ENCODE results near the gene KAZN. TPM values are rescaled to one million over a fixed set of nuclear protein-coding genes. Genes with fewer than 3 reads are reported as not detected.

KAZN gene
- total and polyA plus RNA-seq, 2 experiments from 2014 or later, result 7.9 to 15.6 TPM

GRCh38 chr1:14773396-14774025, 175.0 kb downstream of the KAZN start:
- H3K4me1 ChIP-seq (ENCODE audit: insufficient read depth), result no peaks in the 10 kb centered on the region
- H3K27me3 ChIP-seq, result no peaks in the 10 kb centered on the region
- DNase-seq (ENCODE audit: low spot score), result no peak
- no peaks in the 10 kb centered on the region for H3K79me2 ChIP-seq
- no peaks in the 10 kb centered on the region for H3K36me3 ChIP-seq (replicated peaks; ENCODE audit: insufficient read depth, low read depth)
- H3K9me2 ChIP-seq (replicated peaks; ENCODE audit: insufficient read depth), result no peaks in the 10 kb centered on the region
- WGBS (ENCODE audit: low lambda C conversion rate, missing lambda C conversion rate), result 88% methylated on average over 13 of the region's 13 CpGs
- H3K27ac ChIP-seq, result no peak overlapping the region
- H3K4me3 ChIP-seq, result no peak overlapping the region
- TF ChIP-seq EZH2phosphoT487 (IDR thresholded peaks at IDR 0.05; ENCODE audit: low read depth, severe bottlenecking, unreplicated experiment) (no peak), CTCF (IDR thresholded peaks at IDR 0.05; ENCODE audit: poor library complexity) (no peak), EZH2 (IDR thresholded peaks at IDR 0.05; ENCODE audit: borderline replicate concordance) (no peak)
- H4K20me1 ChIP-seq (ENCODE audit: insufficient read depth, poor library complexity, severe bottlenecking), result no peaks in the 10 kb centered on the region
- H3K9me3 ChIP-seq (ENCODE audit: low read depth), result no peaks in the 10 kb centered on the region
- H2AFZ ChIP-seq, result no peak overlapping the region
- no peak overlapping the region for H3K4me2 ChIP-seq

GRCh38 chr1:14774225-14774624, 175.7 kb downstream of the KAZN start:
- Histone ChIP-seq H4K20me1 (ENCODE audit: insufficient read depth, poor library complexity, severe bottlenecking) (no peaks in the 10 kb centered on the region), H3K79me2 (no peaks in the 10 kb centered on the region), H3K4me2 (no peak overlapping the region), H3K27ac (no peak overlapping the region), H3K36me3 (replicated peaks; ENCODE audit: insufficient read depth, low read depth) (no peaks in the 10 kb centered on the region), H3K4me3 (no peak overlapping the region), H3K27me3 (no peaks in the 10 kb centered on the region), H2AFZ (no peak overlapping the region), H3K9me2 (replicated peaks; ENCODE audit: insufficient read depth) (no peaks in the 10 kb centered on the region), H3K9me3 (ENCODE audit: low read depth) (no peaks in the 10 kb centered on the region), H3K4me1 (ENCODE audit: insufficient read depth) (no peaks in the 10 kb centered on the region)
- DNase-seq (ENCODE audit: low spot score), result no peak
- no peak for TF ChIP-seq CTCF (IDR thresholded peaks at IDR 0.05; ENCODE audit: poor library complexity)
- TF ChIP-seq EZH2phosphoT487 (IDR thresholded peaks at IDR 0.05; ENCODE audit: low read depth, severe bottlenecking, unreplicated experiment), result no peak
- no peak for TF ChIP-seq EZH2 (IDR thresholded peaks at IDR 0.05; ENCODE audit: borderline replicate concordance)
- 97% methylated on average over 5 of the region's 5 CpGs for WGBS (ENCODE audit: low lambda C conversion rate, missing lambda C conversion rate)

DNA sequence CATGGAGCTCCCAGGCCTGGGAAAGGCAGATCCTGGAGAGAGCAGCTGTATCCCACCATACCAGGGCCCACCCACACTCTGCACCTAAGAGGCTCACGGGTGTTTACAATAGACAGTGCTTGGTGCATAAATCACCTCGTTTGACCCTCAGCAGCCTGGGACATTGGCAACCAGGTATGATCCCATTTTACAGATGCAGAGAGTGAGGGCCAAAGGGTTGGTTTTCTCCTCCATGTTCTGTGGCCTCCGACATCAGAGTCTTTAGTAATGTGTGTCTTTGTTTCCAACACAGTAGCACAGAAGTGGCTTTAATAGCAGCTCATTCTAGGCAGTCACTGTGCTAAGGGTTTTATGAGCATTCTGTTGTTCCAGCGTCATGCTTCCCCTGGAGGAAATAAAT, 176.5 kb downstream of the KAZN start:
- Histone ChIP-seq H3K79me2 (no peaks in the 10 kb centered on the region), H3K4me1 (ENCODE audit: insufficient read depth) (no peaks in the 10 kb centered on the region), H3K4me3 (no peak overlapping the region), H3K9me3 (ENCODE audit: low read depth) (no peaks in the 10 kb centered on the region), H3K9me2 (replicated peaks; ENCODE audit: insufficient read depth) (no peaks in the 10 kb centered on the region), H2AFZ (no peak overlapping the region), H4K20me1 (ENCODE audit: insufficient read depth, poor library complexity, severe bottlenecking) (no peaks in the 10 kb centered on the region), H3K4me2 (no peak overlapping the region), H3K36me3 (replicated peaks; ENCODE audit: insufficient read depth, low read depth) (no peaks in the 10 kb centered on the region), H3K27ac (no peak overlapping the region), H3K27me3 (no peaks in the 10 kb centered on the region)
- DNase-seq (ENCODE audit: low spot score), result no peak
- WGBS (ENCODE audit: low lambda C conversion rate, missing lambda C conversion rate), result 86% methylated on average over 4 of the region's 4 CpGs
- TF ChIP-seq EZH2 (IDR thresholded peaks at IDR 0.05; ENCODE audit: borderline replicate concordance) (no peak), EZH2phosphoT487 (IDR thresholded peaks at IDR 0.05; ENCODE audit: low read depth, severe bottlenecking, unreplicated experiment) (no peak), CTCF (IDR thresholded peaks at IDR 0.05; ENCODE audit: poor library complexity) (no peak)
